GM23248 (cell line): ENCODE measurements around the gene PSPC1.

Experiments used
- EZH2 ChIP-seq: fragments of 200-600 bp; sonication (generic); IDR thresholded peaks from 2 replicates; pipeline ENCODE4 v1.6.1; 2018; ENCODE audit warnings: antibody characterized with exemption, mild to moderate bottlenecking; ENCODE audit not compliant: insufficient read depth, poor library complexity, severe bottlenecking
- EZH2phosphoT487 ChIP-seq: fragments of 200-600 bp; sonication (generic); IDR thresholded peaks from 2 replicates; pipeline ENCODE4 v1.6.1; 2018; ENCODE audit warnings: antibody characterized with exemption, moderate library complexity, mild to moderate bottlenecking, low read depth; ENCODE audit not compliant: insufficient read depth

DNA sequence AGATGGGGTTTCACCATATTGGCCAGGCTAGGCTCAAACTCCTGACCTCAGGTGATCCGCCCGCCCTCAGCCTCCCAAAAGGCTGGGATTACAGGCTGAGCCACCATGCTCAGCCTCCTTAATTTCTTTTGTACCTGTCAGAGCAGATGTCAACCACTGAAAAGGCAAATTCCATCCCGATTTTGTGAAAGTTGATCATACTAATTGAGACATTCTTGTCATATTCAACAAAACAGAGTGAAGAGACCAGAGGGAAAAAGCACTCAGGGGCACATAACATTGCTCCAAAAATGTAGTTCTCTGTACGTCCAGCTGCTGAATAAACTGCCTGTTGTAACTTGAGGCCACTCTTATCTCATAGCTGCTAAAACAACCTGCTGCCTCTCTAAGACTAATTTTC, 27.4 kb upstream of the PSPC1 start:
- no peak for TF ChIP-seq EZH2phosphoT487
- TF ChIP-seq EZH2: no peak
